OCI-LY3 (cell line): ENCODE data around the gene DEFB112.

Experiments used
- H2AFZ ChIP-seq: fragments of 200-600, 300-600 bp; shearing (Covaris generic); 2 replicates; pipeline ENCODE4 v1.6.0; 2014; ENCODE audit warnings: antibody characterized with exemption, low read depth, low read length
- H3K27ac ChIP-seq: fragments of 200-600, 300-600 bp; sonication (generic); 2 replicates; pipeline ENCODE4 v1.5.1; 2014; ENCODE audit warnings: mild to moderate bottlenecking, low read length, moderate library complexity, mixed read lengths
- H3K27me3 ChIP-seq: fragments of 200-600, 300-600 bp; sonication (generic); 2 replicates; pipeline ENCODE4 v1.6.1; 2014; ENCODE audit warnings: low read depth, low read length, mixed read lengths
- H3K36me3 ChIP-seq: fragments of 200-600, 300-600 bp; sonication (generic); replicated peaks from 2 replicates; pipeline ENCODE3; 2014; ENCODE audit warnings: low read depth, low read length, mixed read lengths
- H3K4me1 ChIP-seq: fragments of 300-600, 200-600 bp; sonication (generic); 2 replicates; pipeline ENCODE4 v1.6.1; 2014; ENCODE audit warnings: low read length, mixed read lengths
- H3K4me2 ChIP-seq: fragments of 200-600, 300-600 bp; sonication (generic); 2 replicates; pipeline ENCODE4 v1.6.1; 2014; ENCODE audit warnings: low read length, mixed read lengths
- H3K4me3 ChIP-seq: fragments of 300-600, 200-600 bp; sonication (generic); 2 replicates; pipeline ENCODE4 v1.5.1; 2014; ENCODE audit warnings: antibody characterized with exemption, mild to moderate bottlenecking, low read length, moderate library complexity
- H3K79me2 ChIP-seq: fragments of 300-600, 200-600 bp; shearing (Covaris generic); 2 replicates; pipeline ENCODE4 v1.6.1; 2014; ENCODE audit warnings: mild to moderate bottlenecking, low read length, mixed read lengths
- H3K9ac ChIP-seq: fragments of 300-600, 200-600 bp; shearing (Covaris generic); 2 replicates; pipeline ENCODE4 v1.6.0; 2014; ENCODE audit warnings: mild to moderate bottlenecking, low read length, moderate library complexity
- H3K9me3 ChIP-seq: fragments of 200-600, 300-600 bp; shearing (Covaris generic); 2 replicates; pipeline ENCODE4 v1.6.1; 2014; ENCODE audit warnings: low read length, mixed read lengths; ENCODE audit not compliant: insufficient read depth
- H4K20me1 ChIP-seq: fragments of 200-600, 300-600 bp; sonication (generic); 2 replicates; pipeline ENCODE4 v1.6.1; 2016; ENCODE audit warnings: low read length, mixed read lengths; ENCODE audit not compliant: insufficient read depth
- CTCF ChIP-seq: fragments of 200-600, 300-600 bp; sonication (generic); IDR thresholded peaks from 2 replicates; pipeline ENCODE4 v1.5.1; 2014; ENCODE audit warnings: antibody characterized with exemption, low read length, low read depth
- EZH2phosphoT487 ChIP-seq: fragments of 200-600 bp; shearing (Covaris generic); IDR thresholded peaks from 2 replicates; pipeline ENCODE4 v1.6.1; 2018; ENCODE audit warnings: antibody characterized with exemption, mixed run types, low read depth

Gene DEFB112

GRCh38 chr6:50007819-50008218 lies 41.9 kb downstream of the DEFB112 start:
- Histone ChIP-seq H3K36me3 (no peaks in the 10 kb centered on the region), H4K20me1 (no peaks in the 10 kb centered on the region), H3K27me3 (no peaks in the 10 kb centered on the region), H3K9ac (no peak overlapping the region), H3K4me2 (no peak overlapping the region), H3K4me1 (no peaks in the 10 kb centered on the region), H3K79me2 (no peaks in the 10 kb centered on the region), H3K27ac (no peak overlapping the region), H2AFZ (no peak overlapping the region), H3K4me3 (no peak overlapping the region), H3K9me3 (no peaks in the 10 kb centered on the region)
- TF ChIP-seq CTCF (no peak), EZH2phosphoT487 (no peak)

GRCh38 chr6:50003139-50003538 lies 46.6 kb downstream of the DEFB112 start:
- no peak overlapping the region for H3K27ac ChIP-seq
- no peaks in the 10 kb centered on the region for H3K27me3 ChIP-seq
- H3K79me2 ChIP-seq = no peaks in the 10 kb centered on the region
- no peak overlapping the region for H2AFZ ChIP-seq
- no peaks in the 10 kb centered on the region for H4K20me1 ChIP-seq
- no peaks in the 10 kb centered on the region for H3K4me1 ChIP-seq
- no peak overlapping the region for H3K4me3 ChIP-seq
- no peaks in the 10 kb centered on the region for H3K36me3 ChIP-seq
- H3K4me2 ChIP-seq = no peak overlapping the region
- TF ChIP-seq EZH2phosphoT487 (no peak), CTCF (no peak)
- no peak overlapping the region for H3K9ac ChIP-seq
- H3K9me3 ChIP-seq = no peaks in the 10 kb centered on the region

DNA sequence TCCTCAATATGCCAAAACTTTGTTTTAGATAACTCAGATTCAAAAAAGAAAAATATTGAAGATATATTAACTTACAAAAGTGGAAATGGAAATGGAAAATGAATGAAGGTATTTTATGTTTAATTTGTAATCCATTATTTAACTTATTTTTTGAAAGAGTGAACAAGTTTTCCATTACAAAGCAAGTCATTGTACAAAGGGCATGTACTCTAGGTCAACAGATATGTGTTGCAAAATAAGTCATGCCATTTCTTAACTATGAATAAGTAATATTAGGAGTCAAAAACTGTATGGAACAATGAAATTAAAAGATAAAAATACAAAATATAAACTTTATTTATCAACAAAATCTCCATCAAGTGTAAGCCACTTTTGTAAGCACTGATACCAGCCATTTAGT lies 54.5 kb downstream of the DEFB112 start:
- TF ChIP-seq CTCF (no peak), EZH2phosphoT487 (no peak)
- H3K4me1 ChIP-seq = no peaks in the 10 kb centered on the region
- no peaks in the 10 kb centered on the region for H3K79me2 ChIP-seq
- no peaks in the 10 kb centered on the region for H4K20me1 ChIP-seq
- H3K9me3 ChIP-seq = no peaks in the 10 kb centered on the region
- no peak overlapping the region for H3K9ac ChIP-seq
- no peak overlapping the region for H3K4me2 ChIP-seq
- H3K27me3 ChIP-seq = no peaks in the 10 kb centered on the region
- H3K36me3 ChIP-seq = no peaks in the 10 kb centered on the region
- H3K4me3 ChIP-seq = no peak overlapping the region
- no peak overlapping the region for H2AFZ ChIP-seq
- no peak overlapping the region for H3K27ac ChIP-seq
